GM19324 (cell line): ENCODE results near the gene RPGRIP1L.
"Not testable (repeated sequence)": the region's sequence is repeated elsewhere in the genome, so short reads cannot be mapped to it uniquely, and the experiment has no call there.

Experiments used
- ATAC-seq: cut with Tn5 transposase; IDR thresholded peaks from one replicate; pipeline ENCODE4 v1.9.1; 2021; ENCODE audit warnings: mild to moderate bottlenecking, moderate library complexity; ENCODE audit not compliant: unreplicated experiment, low FRiP score

The RPGRIP1L gene

GRCh38 chr16:53713403-53714204 is 9.9 kb upstream of the RPGRIP1L start:
- no peak for ATAC-seq

GRCh38 chr16:53712065-53712464 is 8.4 kb upstream of the RPGRIP1L start:
- no peak for ATAC-seq

- ATAC-seq: no peak
Measured at GRCh38 chr16:53711390-53711789, 7.7 kb upstream of the RPGRIP1L start.

- ATAC-seq: no peak
Measured at GRCh38 chr16:53708490-53708889, 4.8 kb upstream of the RPGRIP1L start.

GRCh38 chr16:53707671-53708070 is 4.0 kb upstream of the RPGRIP1L start:
- ATAC-seq: no peak

GRCh38 chr16:53704445-53704813 is 770 bp upstream of the RPGRIP1L start:
- ATAC-seq: no peak

GRCh38 chr16:53698271-53698670 is 5.4 kb downstream of the RPGRIP1L start:
- not testable (repeated sequence) for ATAC-seq

- ATAC-seq: no peak
Measured at GRCh38 chr16:53695070-53695469, 8.6 kb downstream of the RPGRIP1L start.

GRCh38 chr16:53693320-53693719 is 10.3 kb downstream of the RPGRIP1L start:
- no peak for ATAC-seq

- no peak for ATAC-seq
Measured at GRCh38 chr16:53692146-53692545, 11.5 kb downstream of the RPGRIP1L start.

- ATAC-seq: no peak
Measured at GRCh38 chr16:53690771-53691170, 12.9 kb downstream of the RPGRIP1L start.

- ATAC-seq: no peak
Measured at GRCh38 chr16:53689636-53690035, 14.0 kb downstream of the RPGRIP1L start.

- no peak for ATAC-seq
Measured at GRCh38 chr16:53686710-53687109, 16.9 kb downstream of the RPGRIP1L start.

- ATAC-seq: not testable (repeated sequence)
Measured at GRCh38 chr16:53685334-53685733, 18.3 kb downstream of the RPGRIP1L start.

GRCh38 chr16:53681354-53681753 is 22.3 kb downstream of the RPGRIP1L start:
- no peak for ATAC-seq

- ATAC-seq: no peak
Measured at GRCh38 chr16:53680756-53681155, 22.9 kb downstream of the RPGRIP1L start.

- no peak for ATAC-seq
Measured at GRCh38 chr16:53678756-53679343, 24.8 kb downstream of the RPGRIP1L start.

GRCh38 chr16:53678155-53678554 is 25.5 kb downstream of the RPGRIP1L start:
- ATAC-seq: no peak

- ATAC-seq: no peak
Measured at GRCh38 chr16:53673189-53673588, 30.5 kb downstream of the RPGRIP1L start.

GRCh38 chr16:53672461-53672860 is 31.2 kb downstream of the RPGRIP1L start:
- no peak for ATAC-seq

GRCh38 chr16:53668869-53669268 is 34.8 kb downstream of the RPGRIP1L start:
- ATAC-seq: no peak

- ATAC-seq: no peak
Measured at GRCh38 chr16:53666786-53667415, 36.8 kb downstream of the RPGRIP1L start.
